ENCODE data around the gene PLA2G2C.

GRCh38 chr1:20197329-20197791 is 11.0 kb upstream of the PLA2G2C start:
- TF ChIP-seq CTCF (IDR thresholded peaks at IDR 0.05; ENCODE audit: low read depth, low read length) (no peak), EZH2phosphoT487 (IDR thresholded peaks at IDR 0.05; ENCODE audit: low read depth) (no peak)
